HuH-7 (cell line): ENCODE data around the gene HS6ST2.

Experiments
- DNase-seq: peaks from one replicate; pipeline ENCODE4 v3.0.0; 2011; ENCODE audit warnings: low spot score

HS6ST2 gene

DNA sequence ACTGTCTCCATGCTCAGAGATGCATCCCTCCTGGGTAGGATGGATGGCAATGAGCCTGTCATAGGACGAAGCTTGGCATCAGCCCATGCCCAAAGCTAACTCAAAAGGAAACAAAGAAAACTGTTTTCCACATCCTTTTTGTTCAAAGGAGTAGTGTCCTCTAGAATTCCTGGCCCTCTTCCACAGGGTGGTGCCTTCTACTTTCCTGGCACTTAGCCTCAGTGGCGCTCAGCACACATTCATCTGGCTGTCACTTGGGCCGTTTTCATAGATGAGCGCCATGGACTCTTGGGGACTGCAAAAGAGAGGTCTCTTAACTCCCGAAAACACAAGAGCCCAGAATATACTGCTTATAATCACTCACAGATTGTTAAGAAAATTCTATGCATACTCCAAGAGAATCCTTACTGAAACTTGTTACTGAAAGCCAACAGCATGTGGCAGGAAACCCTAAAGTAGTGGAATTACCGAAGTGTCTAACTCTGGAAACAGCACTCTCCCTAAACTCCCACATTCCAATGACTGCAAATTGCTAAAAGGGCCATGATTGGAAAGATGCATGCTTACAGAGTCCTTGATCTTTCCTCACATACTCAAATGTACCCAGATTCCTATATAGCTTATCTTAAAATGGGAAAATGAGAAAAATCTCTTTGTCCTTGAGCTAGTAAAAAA, 110.0 kb downstream of the HS6ST2 start:
- no peak for DNase-seq

DNA sequence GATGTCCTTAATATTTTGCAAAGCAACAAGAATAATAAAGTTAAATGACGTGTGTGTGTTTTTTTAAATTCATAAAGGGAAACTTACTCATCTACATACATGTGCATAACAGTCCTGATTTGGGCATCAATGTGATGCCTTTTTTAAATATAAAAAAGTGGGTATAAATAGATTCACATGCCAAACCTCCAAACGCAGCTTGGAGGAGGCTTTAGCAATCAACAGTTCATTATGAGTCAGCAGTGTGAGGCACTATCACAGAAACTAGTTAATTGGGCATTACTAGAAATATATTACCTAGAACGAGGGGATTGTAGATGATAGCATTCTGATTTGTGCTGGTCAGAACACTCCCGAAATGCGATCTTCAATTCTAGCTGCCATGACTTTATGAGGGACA, 115.1 kb downstream of the HS6ST2 start:
- DNase-seq, result no peak

DNA sequence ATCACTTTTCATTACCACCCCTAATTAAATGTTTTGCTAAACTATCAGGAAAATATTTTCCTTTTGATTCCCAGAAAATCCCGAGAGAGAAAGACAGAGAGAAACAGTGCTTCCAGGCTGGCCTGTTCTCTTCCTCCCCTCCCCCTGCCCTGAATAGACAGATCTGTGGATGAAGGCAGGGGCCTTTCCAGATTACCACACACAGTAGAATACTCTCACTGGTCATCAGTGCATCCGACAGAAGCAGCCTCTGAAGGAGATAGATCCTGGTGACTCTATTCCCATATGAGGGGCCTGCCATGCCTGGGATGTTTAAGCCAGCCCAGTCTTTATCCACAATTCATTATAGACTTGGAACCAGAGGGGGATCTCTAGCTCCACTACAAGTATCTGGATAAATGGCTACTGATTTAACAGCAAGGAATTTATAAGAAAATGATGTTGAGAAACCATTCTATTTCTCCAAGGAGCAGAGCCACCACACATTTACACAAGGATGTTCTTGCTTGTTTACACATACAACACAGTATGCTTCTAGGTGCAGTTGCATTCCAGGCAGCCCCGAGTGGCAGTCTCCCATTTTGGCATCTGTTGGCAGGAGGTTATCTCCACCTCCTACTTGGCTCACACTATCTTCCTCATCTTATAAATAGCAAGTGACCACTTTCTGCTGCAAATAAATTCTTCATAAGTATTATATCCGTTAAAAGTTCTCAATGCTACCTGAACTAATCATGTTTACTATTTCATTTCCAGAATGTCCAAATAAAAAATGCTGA, 115.8 kb downstream of the HS6ST2 start:
- DNase-seq, result no peak

DNA sequence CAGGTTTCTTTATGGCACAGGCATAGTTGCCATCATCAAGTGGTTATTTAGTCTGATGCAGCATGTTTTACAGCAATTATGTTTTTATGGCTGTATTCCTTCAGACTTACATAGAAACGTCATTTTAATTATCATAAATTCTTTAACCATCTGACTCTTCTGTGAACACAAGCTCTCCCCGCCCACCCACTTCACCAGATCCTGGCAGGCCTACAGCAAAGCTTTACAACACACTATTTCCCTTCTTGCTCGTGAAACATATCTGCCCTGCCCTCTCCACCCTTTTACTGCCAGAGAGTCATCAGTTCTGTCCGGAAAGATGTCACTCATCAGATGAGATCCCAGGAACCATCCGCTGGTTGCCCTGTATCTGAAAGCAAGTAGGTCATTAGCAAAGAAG, 120.5 kb downstream of the HS6ST2 start:
- no peak for DNase-seq

DNA sequence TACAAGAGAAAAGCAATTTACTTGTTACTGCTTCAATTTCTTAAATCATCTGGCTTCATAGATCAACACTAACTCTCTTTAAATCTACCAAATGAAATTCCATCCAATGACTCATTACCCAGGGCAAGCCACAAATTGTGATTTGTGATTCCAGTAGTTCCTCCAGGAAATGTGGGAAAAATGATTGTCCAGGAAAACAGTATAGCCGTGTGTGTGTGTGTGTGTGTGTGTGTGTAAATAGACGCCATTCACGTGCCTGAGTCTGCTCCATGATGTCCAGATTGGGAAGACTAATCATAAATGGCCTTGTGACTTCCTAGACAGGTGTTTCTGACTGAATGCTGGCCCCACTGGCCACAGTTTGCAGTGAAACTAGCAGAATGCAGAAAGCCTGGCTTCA, 121.3 kb downstream of the HS6ST2 start:
- no peak for DNase-seq

DNA sequence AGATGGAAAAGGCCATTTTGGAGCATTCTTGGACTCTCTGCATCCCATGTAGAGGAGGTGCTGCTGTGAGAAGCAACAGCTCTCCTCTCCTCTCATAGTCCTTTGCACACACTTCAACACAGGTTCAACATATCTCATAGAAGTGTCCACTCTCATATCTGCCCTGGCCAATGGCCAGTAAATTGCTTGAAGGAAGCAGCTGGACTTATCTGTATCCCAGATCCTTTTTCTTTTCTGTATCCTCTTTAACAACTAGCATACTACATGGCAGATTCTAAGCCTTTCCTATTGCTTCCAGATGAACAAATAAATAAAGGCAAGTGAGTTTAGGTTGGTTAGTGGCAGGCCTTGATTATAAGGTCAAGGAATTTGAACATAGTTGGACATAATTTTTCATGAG, 122.0 kb downstream of the HS6ST2 start:
- no peak for DNase-seq

DNA sequence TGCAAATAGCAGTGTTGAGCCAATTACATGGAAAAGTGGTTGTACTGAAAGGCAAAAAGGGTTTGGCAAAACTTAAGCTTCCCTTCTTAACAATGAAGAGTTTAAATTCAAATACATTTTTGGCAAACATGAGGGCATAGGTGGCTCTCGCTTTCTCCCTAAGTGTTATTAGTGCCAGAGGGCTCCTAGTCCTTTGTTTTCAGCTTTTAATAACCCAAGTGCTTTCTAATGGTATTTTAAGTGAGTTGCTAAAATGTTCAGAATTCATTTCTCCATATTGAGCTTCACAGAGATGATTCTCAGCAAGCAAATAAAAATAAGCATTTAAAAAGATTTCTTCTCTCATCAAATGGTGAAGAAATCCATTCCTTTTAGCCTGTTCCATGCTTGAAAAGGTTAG, 123.7 kb downstream of the HS6ST2 start:
- DNase-seq, result no peak

DNA sequence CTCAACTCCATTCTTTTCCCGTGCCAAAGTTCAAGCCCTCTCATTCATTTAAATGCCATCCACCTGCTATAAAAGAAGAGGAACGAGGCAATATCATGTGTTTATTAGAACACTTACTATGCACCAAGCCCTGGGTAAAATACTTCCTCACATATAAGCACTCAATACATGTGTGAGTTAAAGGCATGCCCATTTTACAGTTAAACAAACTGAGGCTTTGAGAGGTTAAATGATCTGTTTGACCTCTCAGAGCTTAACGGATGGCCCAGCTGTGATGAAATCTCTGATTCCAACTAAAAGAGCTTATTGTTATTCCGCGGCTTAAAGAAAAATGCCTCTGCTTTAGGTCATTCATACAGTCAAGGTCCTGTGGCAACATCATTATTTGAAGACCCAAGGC, 124.3 kb downstream of the HS6ST2 start:
- no peak for DNase-seq

DNA sequence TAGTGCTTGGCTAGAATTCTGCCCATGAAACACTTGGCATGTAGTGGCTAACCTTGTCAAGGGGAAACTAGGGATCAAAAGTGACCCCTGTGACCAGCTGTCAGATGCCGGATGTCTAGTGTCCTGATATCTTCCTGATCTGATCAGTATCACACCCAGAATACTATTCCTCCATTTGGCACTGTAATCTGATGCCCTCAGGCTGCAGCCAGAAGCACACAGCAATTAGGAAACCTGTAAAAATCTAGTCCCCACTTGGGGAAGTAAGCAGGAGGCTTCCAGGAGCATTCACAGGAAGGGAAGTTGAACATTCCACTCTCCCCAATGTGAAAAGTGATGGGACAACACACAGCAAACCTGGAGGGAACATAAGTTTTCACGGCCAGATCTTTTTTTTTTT, 125.1 kb downstream of the HS6ST2 start:
- DNase-seq, result no peak

DNA sequence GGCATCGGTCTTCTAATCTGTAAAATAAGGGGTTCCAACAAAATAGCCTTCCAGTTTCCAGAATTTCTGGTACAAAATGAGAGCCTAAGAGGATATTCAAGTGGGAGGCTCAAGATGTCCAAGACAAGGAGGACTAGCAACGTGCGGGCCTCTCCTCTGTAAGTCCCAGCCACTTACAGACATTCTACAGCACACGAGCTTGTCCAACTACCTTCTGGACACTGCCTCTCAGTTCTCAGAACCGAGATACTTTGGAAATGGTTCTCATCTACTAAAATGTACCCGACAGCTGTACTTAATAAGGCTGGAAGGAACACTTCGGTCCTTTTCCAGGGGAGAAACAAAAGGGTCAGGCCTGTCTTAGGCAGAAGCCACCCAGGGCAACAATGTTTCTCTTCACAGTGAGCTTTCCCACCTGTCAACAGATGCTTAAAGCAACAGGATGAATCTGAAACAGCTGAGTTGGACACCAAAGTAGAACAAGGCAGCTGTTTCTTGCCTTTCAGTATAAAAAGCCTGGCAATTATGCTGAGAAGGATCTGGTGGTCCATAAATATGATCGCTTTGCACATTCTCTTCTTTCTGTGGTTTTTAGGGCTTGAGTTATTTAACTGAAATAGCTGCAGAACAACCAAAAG, 127.0 kb downstream of the HS6ST2 start:
- no peak for DNase-seq

DNA sequence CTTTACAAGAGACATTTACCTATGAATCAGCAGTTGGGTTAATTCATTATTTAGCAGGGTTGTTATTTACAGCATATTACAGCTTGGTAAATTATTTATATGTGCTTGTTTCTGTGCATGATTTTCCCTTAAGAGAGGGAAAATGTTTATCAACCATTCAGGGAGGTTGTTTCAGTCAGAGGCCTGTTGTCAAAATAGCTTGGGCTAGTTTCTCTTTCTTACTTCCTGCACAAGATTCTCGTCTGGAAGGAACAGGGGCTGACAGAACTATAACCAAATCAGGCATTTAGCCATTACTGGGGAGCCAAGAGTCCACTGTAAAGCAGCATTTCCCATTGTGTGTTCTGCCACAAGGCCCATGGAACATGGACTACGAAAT, 135.8 kb downstream of the HS6ST2 start:
- DNase-seq, result no peak

DNA sequence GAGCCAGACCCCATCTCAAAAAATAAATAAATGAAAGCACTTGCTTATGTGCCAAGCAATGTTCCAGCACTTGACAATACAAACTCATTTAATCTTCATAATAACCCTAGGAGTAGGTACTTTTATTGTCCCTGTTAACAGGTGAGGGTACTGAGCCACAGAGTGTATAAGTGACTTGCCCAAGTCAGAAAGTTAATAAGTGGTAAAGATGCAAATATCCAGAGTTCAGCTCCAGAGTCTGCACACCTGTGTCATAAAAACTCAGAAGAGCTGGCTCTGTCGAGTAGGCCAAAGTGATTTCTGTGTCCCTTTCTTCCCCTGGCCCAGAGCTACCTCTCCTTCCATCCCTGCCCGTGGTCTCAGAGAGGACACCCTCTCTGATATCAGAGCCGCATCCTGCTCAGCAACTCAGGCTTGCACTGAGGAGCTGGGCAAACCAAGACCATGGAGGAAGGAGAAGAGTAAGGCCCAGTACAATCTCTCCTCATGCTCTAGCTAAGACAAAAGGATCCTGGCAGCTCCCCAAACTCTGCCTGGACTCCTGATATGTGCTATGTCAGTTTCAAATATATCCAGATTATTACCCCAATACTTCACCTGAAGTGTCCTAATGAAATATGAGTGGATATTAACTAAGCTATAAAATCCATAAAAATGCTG, 136.3 kb downstream of the HS6ST2 start:
- DNase-seq, result no peak

DNA sequence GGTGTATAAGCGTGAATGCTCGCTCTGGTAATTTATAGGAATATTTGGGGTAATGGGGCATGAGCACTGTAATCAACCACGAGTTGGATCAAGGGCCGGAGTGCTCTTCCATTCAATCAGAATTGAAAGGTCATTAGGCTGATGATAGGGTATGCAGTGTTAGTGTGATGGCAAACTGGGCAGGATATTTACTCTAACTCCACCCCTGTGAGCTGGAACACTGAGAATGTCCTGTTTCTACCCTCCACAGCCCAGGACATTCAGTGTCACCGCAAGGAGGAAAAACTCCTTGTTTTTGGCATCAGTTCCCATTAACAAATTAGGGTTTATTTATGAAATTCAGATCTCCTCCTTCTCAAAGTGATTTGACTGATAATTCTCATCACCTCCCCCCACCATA, 137.8 kb downstream of the HS6ST2 start:
- no peak for DNase-seq

DNA sequence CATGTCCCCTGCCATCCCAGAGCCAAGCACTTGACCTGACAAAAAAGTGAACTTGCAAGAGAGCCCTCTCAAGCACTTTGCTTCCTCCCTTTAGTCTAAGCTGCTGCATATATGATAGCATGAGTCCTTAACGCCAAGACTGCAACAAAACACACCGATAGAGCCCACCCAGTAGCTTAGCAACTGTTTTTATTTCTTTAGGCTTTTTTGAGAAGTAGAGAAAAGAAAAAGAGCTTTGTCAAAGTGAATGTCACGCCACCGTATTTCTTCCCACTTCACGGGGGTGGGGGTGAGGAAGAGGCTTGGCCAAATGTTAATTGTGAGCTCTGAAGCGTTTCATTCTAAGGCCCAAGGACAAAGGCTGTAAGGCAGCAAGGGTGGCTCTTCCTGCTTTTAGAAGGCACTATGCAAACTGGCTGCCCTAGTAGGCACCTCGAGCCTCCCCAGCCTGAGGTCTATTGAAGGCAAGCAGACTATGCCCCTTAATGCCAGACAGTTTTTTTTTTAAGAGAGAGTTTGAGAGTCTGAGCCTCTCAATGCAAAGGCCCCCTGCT, 138.6 kb downstream of the HS6ST2 start:
- no peak for DNase-seq

DNA sequence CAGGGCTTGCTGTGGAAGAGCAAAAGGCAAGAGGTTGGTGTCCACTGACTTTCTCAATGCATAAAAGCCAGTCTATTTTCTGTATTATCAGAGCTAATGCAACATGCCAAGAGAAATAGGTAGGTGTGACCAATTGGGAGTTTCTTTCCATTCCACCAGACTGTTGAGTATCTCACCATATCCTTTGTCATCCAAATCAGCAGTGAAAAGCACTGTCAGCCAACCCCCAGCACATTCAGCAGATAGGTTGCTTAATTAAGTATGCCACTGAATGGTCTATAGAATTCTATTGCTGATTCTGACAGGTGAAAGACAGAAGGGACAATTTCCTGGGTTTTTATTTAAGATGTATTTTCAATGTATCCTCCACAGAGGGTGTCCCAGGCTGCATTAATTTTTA, 139.8 kb downstream of the HS6ST2 start:
- DNase-seq, result no peak

DNA sequence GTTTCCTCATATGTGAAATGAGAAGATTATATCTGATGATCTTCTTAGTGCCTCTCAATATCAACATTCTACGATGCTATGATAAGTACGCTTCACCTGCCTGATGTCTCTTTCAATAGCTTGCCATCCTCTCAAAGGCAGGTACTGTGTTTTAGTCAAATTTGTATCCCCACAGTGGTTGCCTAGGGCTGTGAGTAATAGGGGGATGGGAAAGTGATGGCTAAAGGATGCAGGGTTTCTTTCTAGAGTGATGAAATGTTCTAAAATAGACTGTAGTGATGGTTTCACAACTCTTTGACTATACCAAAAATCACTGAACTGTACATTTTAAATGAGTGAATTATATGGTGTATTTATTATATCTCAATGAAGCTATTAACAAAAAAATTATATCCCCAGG, 142.8 kb downstream of the HS6ST2 start:
- DNase-seq, result no peak

DNA sequence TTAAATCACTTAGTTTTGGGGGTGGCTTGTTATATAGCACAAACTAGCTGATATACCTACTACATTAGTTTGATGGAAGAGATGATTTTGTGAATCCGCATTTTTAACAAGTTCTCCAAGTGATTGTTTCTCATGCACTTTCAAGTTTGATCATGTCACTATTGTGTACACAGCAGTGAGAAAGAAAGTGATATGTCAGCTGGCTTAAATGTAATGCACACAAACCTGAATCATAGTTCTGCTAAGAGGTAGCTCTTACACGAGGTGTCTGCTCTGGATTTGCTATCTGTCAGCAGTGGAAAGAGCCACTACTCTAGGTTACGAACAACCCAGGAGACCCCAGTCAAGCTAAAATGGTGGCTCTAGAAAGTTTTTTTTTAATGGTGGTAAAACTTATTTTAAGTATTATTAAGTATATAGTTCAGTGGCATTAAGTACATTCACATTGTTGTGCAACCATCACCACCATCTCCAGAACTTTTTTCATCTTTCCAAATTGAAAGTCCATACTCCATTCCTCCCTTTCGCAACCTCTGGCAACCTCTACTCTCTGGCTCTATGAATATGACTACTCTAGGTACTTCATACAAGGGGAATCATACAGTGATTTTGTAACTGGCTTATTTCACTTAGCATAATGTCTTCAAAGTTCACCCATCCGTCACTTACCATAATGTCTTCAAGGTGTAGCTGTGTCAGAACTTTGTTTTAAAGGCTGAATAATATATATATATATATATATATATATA, 147.3 kb downstream of the HS6ST2 start:
- DNase-seq, result no peak

DNA sequence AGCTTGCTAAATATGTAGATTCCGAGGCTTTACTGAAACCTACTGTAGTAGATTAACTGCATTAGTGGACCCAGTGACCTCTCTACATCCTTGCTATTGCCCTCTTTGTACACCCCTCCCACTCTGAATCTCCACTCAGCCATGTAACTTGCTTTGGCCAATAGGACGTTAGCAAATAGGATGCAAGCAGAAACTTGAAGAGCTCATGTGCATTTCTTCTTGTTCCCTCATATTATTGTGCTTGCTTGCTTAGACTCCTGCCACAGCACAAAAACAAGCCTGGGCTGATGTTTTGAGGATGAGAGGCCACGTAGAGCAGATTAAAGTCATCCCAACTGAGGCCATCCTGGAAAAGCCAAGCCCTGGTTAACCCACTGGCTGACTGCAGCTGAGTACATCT, 147.9 kb downstream of the HS6ST2 start:
- no peak for DNase-seq

DNA sequence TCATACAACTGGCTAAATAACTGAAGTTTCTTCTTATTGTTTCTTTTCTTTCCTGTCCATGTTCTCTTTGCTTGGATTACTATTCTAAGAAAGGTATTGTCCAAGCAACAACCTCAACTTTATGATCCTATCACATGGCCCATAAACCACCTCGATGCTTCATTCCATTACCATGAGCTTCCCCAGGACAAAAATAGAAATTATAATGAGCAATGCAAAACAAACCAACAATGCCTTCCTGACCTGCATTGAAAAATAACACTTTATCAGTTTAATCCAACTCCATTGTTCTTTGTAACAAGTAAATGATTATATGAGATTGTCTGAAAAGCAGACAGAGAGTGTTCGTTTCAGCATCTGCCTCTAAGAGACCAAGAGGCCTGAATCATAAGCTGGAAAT, 148.8 kb downstream of the HS6ST2 start:
- DNase-seq, result no peak

DNA sequence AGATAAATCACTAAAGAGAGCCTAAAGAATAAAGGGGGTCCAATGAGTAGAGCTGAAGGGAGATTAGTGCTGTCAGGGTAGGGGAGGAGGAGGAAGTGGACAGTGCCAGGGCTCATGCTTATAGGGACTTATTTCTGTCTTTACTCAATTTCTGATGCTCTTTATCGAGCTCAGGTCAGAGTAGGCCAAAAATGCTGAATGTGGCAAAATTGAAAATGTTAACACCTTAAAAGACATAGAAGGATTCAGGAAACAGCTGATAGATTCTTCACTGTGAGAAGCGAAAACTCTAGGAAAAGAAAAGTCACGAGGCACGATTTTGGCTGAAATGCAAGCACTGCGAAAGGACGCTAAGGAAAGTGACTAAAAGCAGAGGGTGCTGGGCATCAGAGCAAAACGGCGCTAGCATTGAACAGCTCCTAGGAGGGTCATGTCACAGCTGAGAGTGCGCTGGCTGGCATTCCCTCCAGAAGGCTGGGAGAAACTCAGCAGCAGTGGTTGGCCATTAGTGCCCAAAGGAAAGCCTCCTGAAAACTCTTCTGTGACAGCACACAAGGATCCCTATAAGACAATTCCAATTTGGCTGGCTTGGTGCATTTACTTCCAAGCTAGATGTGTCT, 150.9 kb downstream of the HS6ST2 start:
- no peak for DNase-seq

DNA sequence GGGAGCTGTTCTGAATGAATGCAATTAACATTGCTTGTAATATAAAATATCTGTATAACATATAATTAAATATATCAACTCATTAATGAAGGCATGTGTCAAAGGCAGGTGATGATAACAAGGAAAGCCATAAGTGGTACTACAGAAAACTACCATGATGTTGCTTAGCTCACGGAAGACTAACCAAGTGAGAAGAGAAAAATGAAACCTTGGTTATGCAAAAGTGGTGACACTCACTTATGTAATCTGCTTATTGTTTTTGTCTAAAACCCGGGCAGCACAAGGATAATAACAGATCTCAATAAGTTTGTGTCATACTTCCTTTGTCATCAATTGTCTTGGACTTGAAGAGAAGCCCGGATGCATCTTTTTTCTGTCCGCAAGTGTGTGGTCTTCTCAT, 156.4 kb downstream of the HS6ST2 start:
- DNase-seq, result no peak

DNA sequence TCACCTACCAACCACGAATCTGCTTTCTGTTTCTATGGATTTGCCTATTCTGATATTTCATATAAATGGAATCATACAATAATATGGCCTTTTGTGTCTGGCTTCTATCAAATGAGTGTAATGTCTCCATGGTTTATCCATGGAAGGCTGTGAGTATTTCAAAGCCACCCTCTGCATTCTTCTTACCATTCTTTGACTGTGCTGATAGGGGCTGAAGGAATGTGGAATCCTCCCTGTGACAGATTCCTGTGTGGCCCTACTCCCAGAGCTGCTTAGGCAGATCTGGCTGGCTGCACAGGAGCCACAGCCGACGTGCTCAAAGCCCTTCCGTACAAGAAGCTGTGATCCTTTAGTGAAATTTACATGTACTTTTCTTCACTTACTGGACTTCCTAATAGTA, 163.2 kb downstream of the HS6ST2 start:
- DNase-seq, result no peak
